Measurements from ENCODE around the gene FKRP.

DNA sequence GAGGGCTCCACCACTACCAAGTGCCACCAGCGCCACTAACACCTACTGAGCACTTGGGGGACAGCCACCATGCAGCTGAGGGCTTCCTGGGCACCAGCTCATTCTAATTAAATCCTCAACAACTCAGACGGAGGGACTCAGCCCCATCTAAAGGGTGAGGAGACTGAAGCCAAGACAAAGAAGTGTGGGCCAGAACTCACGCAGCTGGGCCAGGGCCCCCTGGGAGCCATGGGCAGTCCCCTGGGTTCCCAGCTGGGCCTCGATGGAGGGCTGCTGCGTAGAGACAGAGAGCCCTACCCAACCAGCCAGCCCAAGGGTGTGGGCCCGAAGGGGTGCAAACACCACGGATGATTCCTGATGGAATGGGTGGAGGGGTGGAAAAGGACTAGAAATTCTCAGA lies 16.2 kb upstream of the FKRP start:
- TF ChIP-seq, protein P1, sequence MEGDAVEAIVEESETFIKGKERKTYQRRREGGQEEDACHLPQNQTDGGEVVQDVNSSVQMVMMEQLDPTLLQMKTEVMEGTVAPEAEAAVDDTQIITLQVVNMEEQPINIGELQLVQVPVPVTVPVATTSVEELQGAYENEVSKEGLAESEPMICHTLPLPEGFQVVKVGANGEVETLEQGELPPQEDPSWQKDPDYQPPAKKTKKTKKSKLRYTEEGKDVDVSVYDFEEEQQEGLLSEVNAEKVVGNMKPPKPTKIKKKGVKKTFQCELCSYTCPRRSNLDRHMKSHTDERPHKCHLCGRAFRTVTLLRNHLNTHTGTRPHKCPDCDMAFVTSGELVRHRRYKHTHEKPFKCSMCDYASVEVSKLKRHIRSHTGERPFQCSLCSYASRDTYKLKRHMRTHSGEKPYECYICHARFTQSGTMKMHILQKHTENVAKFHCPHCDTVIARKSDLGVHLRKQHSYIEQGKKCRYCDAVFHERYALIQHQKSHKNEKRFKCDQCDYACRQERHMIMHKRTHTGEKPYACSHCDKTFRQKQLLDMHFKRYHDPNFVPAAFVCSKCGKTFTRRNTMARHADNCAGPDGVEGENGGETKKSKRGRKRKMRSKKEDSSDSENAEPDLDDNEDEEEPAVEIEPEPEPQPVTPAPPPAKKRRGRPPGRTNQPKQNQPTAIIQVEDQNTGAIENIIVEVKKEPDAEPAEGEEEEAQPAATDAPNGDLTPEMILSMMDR (IDR thresholded peaks at IDR 0.05; ENCODE audit: low read depth, low read length, poor library complexity, severe bottlenecking) = no peak
- TF ChIP-seq EZH2phosphoT487 (IDR thresholded peaks at IDR 0.05; ENCODE audit: borderline replicate concordance, low read length) = no peak
